ENCODE data around the gene HMGB3.
"Not testable (repeated sequence)": the region's sequence is repeated elsewhere in the genome, so short reads cannot be mapped to it uniquely, and the experiment has no call there.

The HMGB3 gene

GRCh38 chrX:150982788-150983520 is at the start of gene HMGB3:
HMGB3 (plus strand) TSS chrX:150983335; CDS start chrX:150985600, 2,265 bp downstream.
- in situ Hi-C loops (cut with MboI; ENCODE audit: low sequenced_read_pairs), result no loop called here

- in situ Hi-C loops (cut with MboI; ENCODE audit: low sequenced_read_pairs), result no loop called here
Observed at GRCh38 chrX:150933945-150934350, 49.2 kb upstream of the HMGB3 start.

GRCh38 chrX:150934453-150934852 is 48.7 kb upstream of the HMGB3 start:
- in situ Hi-C loops (cut with MboI; ENCODE audit: low sequenced_read_pairs), result no loop called here

- in situ Hi-C loops (cut with MboI; ENCODE audit: low sequenced_read_pairs), result no loop called here
Observed at GRCh38 chrX:150935467-150935866, 47.7 kb upstream of the HMGB3 start.

GRCh38 chrX:150936556-150936955 is 46.6 kb upstream of the HMGB3 start:
- in situ Hi-C loops (cut with MboI; ENCODE audit: low sequenced_read_pairs), result no loop called here

- in situ Hi-C loops (cut with MboI; ENCODE audit: low sequenced_read_pairs), result no loop called here
Observed at GRCh38 chrX:150940844-150941495, 42.2 kb upstream of the HMGB3 start.

GRCh38 chrX:150941580-150941979 is 41.6 kb upstream of the HMGB3 start:
- in situ Hi-C loops (cut with MboI; ENCODE audit: low sequenced_read_pairs), result no loop called here

GRCh38 chrX:150942942-150943594 is 40.1 kb upstream of the HMGB3 start:
- in situ Hi-C loops (cut with MboI; ENCODE audit: low sequenced_read_pairs), result no loop called here

- in situ Hi-C loops (cut with MboI; ENCODE audit: low sequenced_read_pairs), result no loop called here
Observed at GRCh38 chrX:150944233-150944632, 38.9 kb upstream of the HMGB3 start.

GRCh38 chrX:150954951-150955350 is 28.2 kb upstream of the HMGB3 start:
- in situ Hi-C loops (cut with MboI; ENCODE audit: low sequenced_read_pairs), result no loop called here

GRCh38 chrX:150955590-150955989 is 27.5 kb upstream of the HMGB3 start:
- in situ Hi-C loops (cut with MboI; ENCODE audit: low sequenced_read_pairs), result no loop called here

GRCh38 chrX:150958177-150958576 is 25.0 kb upstream of the HMGB3 start:
- in situ Hi-C loops (cut with MboI; ENCODE audit: low sequenced_read_pairs), result no loop called here

GRCh38 chrX:150959557-150959956 is 23.6 kb upstream of the HMGB3 start:
- in situ Hi-C loops (cut with MboI; ENCODE audit: low sequenced_read_pairs), result no loop called here

- in situ Hi-C loops (cut with MboI; ENCODE audit: low sequenced_read_pairs), result no loop called here
Observed at GRCh38 chrX:150961631-150962030, 21.5 kb upstream of the HMGB3 start.

- in situ Hi-C loops (cut with MboI; ENCODE audit: low sequenced_read_pairs), result not testable (repeated sequence)
Observed at GRCh38 chrX:150964416-150964815, 18.7 kb upstream of the HMGB3 start.

GRCh38 chrX:150966235-150966634 is 16.9 kb upstream of the HMGB3 start:
- in situ Hi-C loops (cut with MboI; ENCODE audit: low sequenced_read_pairs), result no loop called here

- in situ Hi-C loops (cut with MboI; ENCODE audit: low sequenced_read_pairs), result no loop called here
Observed at GRCh38 chrX:150966742-150967141, 16.4 kb upstream of the HMGB3 start.

GRCh38 chrX:150967786-150968185 is 15.3 kb upstream of the HMGB3 start:
- in situ Hi-C loops (cut with MboI; ENCODE audit: low sequenced_read_pairs), result no loop called here

- in situ Hi-C loops (cut with MboI; ENCODE audit: low sequenced_read_pairs), result no loop called here
Observed at GRCh38 chrX:150968862-150969720, 14.0 kb upstream of the HMGB3 start.

- in situ Hi-C loops (cut with MboI; ENCODE audit: low sequenced_read_pairs), result no loop called here
Observed at GRCh38 chrX:150972450-150972849, 10.7 kb upstream of the HMGB3 start.

Measured in HL-60/S4 treated with phorbol 12-myristate 13-acetate at 8.2 ng/mL for 4 days and 3 days (cell line).